Endothelial cell of umbilical vein (primary cell): ENCODE data around the gene ZNF302. TPM values are rescaled to one million over a fixed set of nuclear protein-coding genes. Genes with fewer than 3 reads are reported as not detected.

Experiments used
- BruUV-seq: library from RNA; stranded (reverse); fragments of 400-500 nt; replicated peaks from 2 replicates; lab custom pipeline; 2021; lab: Mats Ljungman, UMichigan
- CTCF ChIA-PET: fragments of 300-600, 350-600 bp; sonication (Branson Sonifier 250); formaldehyde crosslinking; loops from one replicate; lab custom pipeline; 2021; ENCODE audit warnings: antibody characterized with exemption, inconsistent platforms; lab: Charles Lee
- POLR2A ChIA-PET: fragments of 300-600, 350-600 bp; sonication (Branson Sonifier 250); formaldehyde crosslinking; loops from one replicate; lab custom pipeline; 2021; ENCODE audit warnings: antibody characterized with exemption, inconsistent platforms; lab: Charles Lee
- DNase-seq: peaks from one replicate; pipeline ENCODE4 v3.0.0-alpha.2; 2011; ENCODE audit warnings: low read depth, low spot score
- FAIRE-seq: peaks from 2 replicates; lab custom pipeline; 2011; peaks lifted over from hg19 to GRCh38; lab: Jason Lieb, UNC
- H2AFZ ChIP-seq: 2 replicates; pipeline ENCODE4 v1.6.0; 2012; ENCODE audit warnings: low read depth, low read length, control low read depth, inconsistent platforms
- H3K27ac ChIP-seq: 2 replicates; pipeline ENCODE4 v1.5.1; 2011; ENCODE audit warnings: low read depth, mild to moderate bottlenecking, control low read depth, low read length, moderate library complexity; ENCODE audit not compliant: insufficient read depth
- H3K27me3 ChIP-seq, 2 experiments: 2 replicates each; pipeline versions ENCODE4 v1.6.0 to v1.6.1; 2011; ENCODE audit warnings: low read length in 2 of 2, mixed read lengths in 1 of 2; ENCODE audit not compliant: control insufficient read depth in 2 of 2, insufficient read depth in 2 of 2
- H3K36me3 ChIP-seq, 2 experiments: 2 replicates in 1 of 2; 3 replicates in 1 of 2; pipeline ENCODE4 v1.5.1; 2011; ENCODE audit warnings: low read length in 2 of 2, mild to moderate bottlenecking in 1 of 2, moderate library complexity in 1 of 2; ENCODE audit not compliant: control insufficient read depth in 2 of 2, insufficient read depth in 2 of 2; ENCODE audit errors: extremely low read depth in 1 of 2
- H3K4me1 ChIP-seq: 3 replicates; pipeline ENCODE4 v1.5.1; 2011; ENCODE audit warnings: mild to moderate bottlenecking, low read length; ENCODE audit not compliant: control insufficient read depth, insufficient read depth; ENCODE audit errors: extremely low read depth
- H3K4me2 ChIP-seq: 2 replicates; pipeline ENCODE4 v1.6.1; 2011; ENCODE audit warnings: low read length, control low read depth, mixed read lengths; ENCODE audit not compliant: insufficient read depth
- H3K4me3 ChIP-seq, 3 experiments: fragments of 200-600 bp in 1 of 3; sonication (generic), shearing (Covaris generic) in 1 of 3; replicated peaks in 1 of 3; 2 replicates each; pipeline ENCODE4 v1.5.1; 2011 to 2016; ENCODE audit warnings: control low read depth in 3 of 3, low read length in 3 of 3, mild to moderate bottlenecking in 2 of 3, inconsistent platforms in 1 of 3, low read depth in 1 of 3, moderate library complexity in 1 of 3; ENCODE audit not compliant: insufficient read depth in 1 of 3
- H3K79me2 ChIP-seq: 2 replicates; pipeline ENCODE4 v1.6.0; 2012; ENCODE audit warnings: low read length, inconsistent platforms; ENCODE audit not compliant: control insufficient read depth, insufficient read depth
- H3K9ac ChIP-seq: replicated peaks from 2 replicates; pipeline ENCODE3; 2011; ENCODE audit warnings: low read length, control low read depth; ENCODE audit not compliant: insufficient read depth; ENCODE audit errors: extremely low read depth
- H3K9me1 ChIP-seq: replicated peaks from 3 replicates; pipeline ENCODE4 v1.6.0; 2011; ENCODE audit warnings: mild to moderate bottlenecking, low read length; ENCODE audit not compliant: control insufficient read depth, insufficient read depth; ENCODE audit errors: extremely low read depth
- H3K9me3 ChIP-seq: replicated peaks from 2 replicates; pipeline ENCODE4 v1.5.1; 2012; ENCODE audit warnings: low read length, inconsistent platforms; ENCODE audit not compliant: control insufficient read depth, insufficient read depth
- H4K20me1 ChIP-seq: replicated peaks from 2 replicates; pipeline ENCODE3; 2011; ENCODE audit warnings: mild to moderate bottlenecking, low read length; ENCODE audit not compliant: control insufficient read depth, insufficient read depth; ENCODE audit errors: extremely low read depth
- EZH2 ChIP-seq: IDR thresholded peaks from 2 replicates; pipeline ENCODE4 v1.6.1; 2012; ENCODE audit warnings: borderline replicate concordance, low read depth, mild to moderate bottlenecking, moderate library complexity, low read length, inconsistent platforms; ENCODE audit not compliant: severe bottlenecking
- FOS ChIP-seq: IDR thresholded peaks from 2 replicates; pipeline ENCODE4 v1.6.1; 2011; ENCODE audit warnings: mild to moderate bottlenecking, low read length, moderate library complexity, borderline replicate concordance; ENCODE audit not compliant: insufficient read depth
- GATA2 ChIP-seq: IDR thresholded peaks from 2 replicates; pipeline ENCODE4 v1.7.0; 2011; ENCODE audit warnings: low read depth, mild to moderate bottlenecking, moderate library complexity, mixed read lengths, low read length; ENCODE audit not compliant: insufficient read length, insufficient read depth
- JUN ChIP-seq: IDR thresholded peaks from 2 replicates; pipeline ENCODE4 v1.6.1; 2011; ENCODE audit warnings: borderline replicate concordance, low read depth; ENCODE audit not compliant: insufficient read length, insufficient read depth
- MYC ChIP-seq: IDR thresholded peaks from one replicate; pipeline ENCODE4 v1.6.1; 2011; ENCODE audit warnings: mild to moderate bottlenecking, low read depth, low read length
- POLR2A ChIP-seq: IDR thresholded peaks from 2 replicates; pipeline ENCODE4 v1.6.1; 2012; ENCODE audit warnings: low read depth, mild to moderate bottlenecking, control low read depth, low read length
- POLR2AphosphoS5 ChIP-seq: IDR thresholded peaks from 2 replicates; pipeline ENCODE4 v1.6.1; 2012; ENCODE audit warnings: low read depth, mild to moderate bottlenecking, control low read depth, low read length, moderate library complexity; ENCODE audit not compliant: insufficient read depth
- dilution Hi-C: fragments of 300-500 bp; cut with MboI; formaldehyde crosslinking; loops from one replicate; pipeline ENCODE4 v1.15.0; 2019; ENCODE audit warnings: low sequenced_read_pairs; ENCODE audit not compliant: extremely low pct_ligation_motif_present
- intact Hi-C: fragments of 100-400 bp; cut with micrococcal nuclease; formaldehyde crosslinking; loops from one replicate; pipeline ENCODE4 v1.10.0; 2022
- polyA plus RNA-seq, 4 experiments: library from polyadenylated mRNA; depleted of rRNA in 3 of 4; stranded (reverse) in 3 of 4; unstranded in 1 of 4; fragments of >200 nt; gene quantifications; 2 replicates each; pipeline versions ENCODE4 v1.2.1 to v1.2.3, GENCODE V29; 2011 to 2012; ENCODE audit warnings: missing spikeins in 1 of 4
- total RNA-seq: library from RNA; stranded (reverse); gene quantifications from 2 replicates; pipeline ENCODE4 v1.2.3, GENCODE V29; 2021
- TF ChIP-seq, protein P1 (sequence below): IDR thresholded peaks from 2 replicates; pipeline ENCODE4 v1.6.1; 2011; ENCODE audit not compliant: insufficient read depth, insufficient read length
- TF ChIP-seq, protein P2 (sequence below), 2 donors: IDR thresholded peaks; 1 replicate in 1 of 2; 2 replicates in 1 of 2; pipeline ENCODE4 v1.5.1; 2011; ENCODE audit warnings: low read length in 2 of 2, mild to moderate bottlenecking in 2 of 2, moderate library complexity in 2 of 2, control low read depth in 1 of 2, inconsistent platforms in 1 of 2, low read depth in 1 of 2; ENCODE audit not compliant: insufficient read depth in 1 of 2; ENCODE audit errors: extremely low read depth in 1 of 2

ZNF302 gene
- total and polyA plus RNA-seq, 2 donors (not counting 3 experiments of a cell fraction or from before 2014, with no cell fraction given), result 8.1 to 15.6 TPM

DNA sequence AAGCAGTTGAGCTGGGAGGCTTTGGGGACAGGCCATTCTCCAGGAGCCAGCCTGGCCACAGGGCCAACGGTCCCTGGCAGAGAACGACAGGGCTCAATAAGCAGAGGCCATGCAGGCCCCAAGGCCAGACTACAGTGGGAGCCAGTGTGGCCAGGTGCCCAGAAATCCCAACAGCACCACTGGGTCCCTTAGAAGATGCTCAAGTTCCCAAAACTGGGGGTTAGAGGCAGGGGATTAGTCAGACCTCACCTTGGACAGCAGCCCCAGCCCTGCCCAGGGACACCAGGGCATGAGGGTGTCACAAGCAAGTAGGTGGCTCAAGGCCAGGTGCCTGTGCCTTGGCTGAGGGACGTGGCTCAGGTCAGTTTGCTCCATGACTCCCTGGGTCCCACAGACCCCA lies 13.3 kb upstream of the ZNF302 start:
- POLR2A ChIA-PET, result no interaction called here
- dilution Hi-C loops, result no loop called here

More for the DNA sequence above, 13.3 kb upstream of the ZNF302 start:
- H3K9me3 ChIP-seq, result no peaks in the 10 kb centered on the region
- H3K4me1 ChIP-seq, result no peaks in the 10 kb centered on the region
- no peak overlapping the region for H3K27ac ChIP-seq
- H3K9me1 ChIP-seq, result no peaks in the 10 kb centered on the region
- FAIRE-seq, result no peak
- H3K4me3 ChIP-seq, result no peak overlapping the region
- no peaks in the 10 kb centered on the region for H3K79me2 ChIP-seq
- no TSS peak for BruUV-seq
- H2AFZ ChIP-seq, result no peak overlapping the region
- H4K20me1 ChIP-seq, result no peaks in the 10 kb centered on the region
- H3K27me3 ChIP-seq, result no peaks in the 10 kb centered on the region
- no peak overlapping the region for H3K9ac ChIP-seq
- H3K36me3 ChIP-seq, result no peaks in the 10 kb centered on the region
- CTCF ChIA-PET, result interaction anchor here (0.8 kb wide), 1 partner anchor 12 kb away, joined by 3 read pairs; no protein-coding TSS in a partner anchor
- intact Hi-C loops, result loop anchor here (5.0 kb wide), 1 partner anchor 107 kb away; no protein-coding TSS in a partner anchor
- TF ChIP-seq MYC (no peak), EZH2 (no peak), POLR2A (no peak), GATA2 (no peak), JUN (no peak), FOS (no peak), POLR2AphosphoS5 (no peak)
- TF ChIP-seq, protein P1, sequence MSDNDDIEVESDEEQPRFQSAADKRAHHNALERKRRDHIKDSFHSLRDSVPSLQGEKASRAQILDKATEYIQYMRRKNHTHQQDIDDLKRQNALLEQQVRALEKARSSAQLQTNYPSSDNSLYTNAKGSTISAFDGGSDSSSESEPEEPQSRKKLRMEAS, result no peak
- TF ChIP-seq, protein P2, sequence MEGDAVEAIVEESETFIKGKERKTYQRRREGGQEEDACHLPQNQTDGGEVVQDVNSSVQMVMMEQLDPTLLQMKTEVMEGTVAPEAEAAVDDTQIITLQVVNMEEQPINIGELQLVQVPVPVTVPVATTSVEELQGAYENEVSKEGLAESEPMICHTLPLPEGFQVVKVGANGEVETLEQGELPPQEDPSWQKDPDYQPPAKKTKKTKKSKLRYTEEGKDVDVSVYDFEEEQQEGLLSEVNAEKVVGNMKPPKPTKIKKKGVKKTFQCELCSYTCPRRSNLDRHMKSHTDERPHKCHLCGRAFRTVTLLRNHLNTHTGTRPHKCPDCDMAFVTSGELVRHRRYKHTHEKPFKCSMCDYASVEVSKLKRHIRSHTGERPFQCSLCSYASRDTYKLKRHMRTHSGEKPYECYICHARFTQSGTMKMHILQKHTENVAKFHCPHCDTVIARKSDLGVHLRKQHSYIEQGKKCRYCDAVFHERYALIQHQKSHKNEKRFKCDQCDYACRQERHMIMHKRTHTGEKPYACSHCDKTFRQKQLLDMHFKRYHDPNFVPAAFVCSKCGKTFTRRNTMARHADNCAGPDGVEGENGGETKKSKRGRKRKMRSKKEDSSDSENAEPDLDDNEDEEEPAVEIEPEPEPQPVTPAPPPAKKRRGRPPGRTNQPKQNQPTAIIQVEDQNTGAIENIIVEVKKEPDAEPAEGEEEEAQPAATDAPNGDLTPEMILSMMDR (IDR thresholded peaks at IDR 0.05; ENCODE audit: extremely low read depth in 1 of 2, insufficient read depth in 1 of 2, low read depth in 1 of 2, low read length in 2 of 2), result no peak
- DNase-seq, result no peak
- H3K4me2 ChIP-seq, result no peak overlapping the region
